H9 (cell line): ENCODE results near the gene CNOT4. TPM values are rescaled to one million over a fixed set of nuclear protein-coding genes. Genes with fewer than 3 reads are reported as not detected.

Source experiments
- DNase-seq: peaks from one replicate; pipeline ENCODE4 v3.0.0-alpha.2; 2017
- H2AFZ ChIP-seq: one replicate; pipeline ENCODE4 v1.6.1; 2013; ENCODE audit warnings: mild to moderate bottlenecking, low read length, control low read depth, moderate library complexity
- H2AK5ac ChIP-seq: 2 replicates; pipeline ENCODE4 v1.6.1; 2013; ENCODE audit warnings: low read length, control low read depth, mixed read lengths; ENCODE audit not compliant: insufficient read length
- H2BK120ac ChIP-seq: one replicate; pipeline ENCODE4 v1.6.1; 2013; ENCODE audit warnings: low read depth, mild to moderate bottlenecking, low read length, control low read depth, inconsistent platforms; ENCODE audit not compliant: poor library complexity, severe bottlenecking
- H2BK12ac ChIP-seq: 2 replicates; pipeline ENCODE4 v1.6.1; 2013; ENCODE audit warnings: low read length, control low read depth, mixed read lengths, low read depth; ENCODE audit not compliant: insufficient read length
- H2BK15ac ChIP-seq: 2 replicates; pipeline ENCODE4 v1.6.1; 2013; ENCODE audit warnings: low read depth, low read length, control low read depth
- H2BK20ac ChIP-seq: one replicate; pipeline ENCODE4 v1.6.1; 2013; ENCODE audit warnings: low read depth, mild to moderate bottlenecking, low read length, control low read depth, inconsistent platforms; ENCODE audit not compliant: poor library complexity, severe bottlenecking
- H2BK5ac ChIP-seq: 2 replicates; pipeline ENCODE4 v1.6.1; 2013; ENCODE audit warnings: low read length, control low read depth, mixed read lengths; ENCODE audit not compliant: insufficient read length
- H3K14ac ChIP-seq: 2 replicates; pipeline ENCODE4 v1.6.1; 2013; ENCODE audit warnings: low read length, control low read depth; ENCODE audit not compliant: insufficient read depth
- H3K18ac ChIP-seq: 2 replicates; pipeline ENCODE4 v1.6.1; 2013; ENCODE audit warnings: low read depth, mild to moderate bottlenecking, mixed read lengths, low read length, control low read depth; ENCODE audit not compliant: insufficient read length
- H3K23ac ChIP-seq: 2 replicates; pipeline ENCODE4 v1.6.1; 2013; ENCODE audit warnings: low read length, control low read depth, mixed read lengths, low read depth; ENCODE audit not compliant: insufficient read length
- H3K23me2 ChIP-seq: 2 replicates; pipeline ENCODE4 v1.6.1; 2013; ENCODE audit warnings: low read depth, mild to moderate bottlenecking, mixed read lengths, low read length, control low read depth; ENCODE audit not compliant: insufficient read length, poor library complexity, severe bottlenecking
- H3K27ac ChIP-seq: 2 replicates; pipeline ENCODE4 v1.5.1; 2013; ENCODE audit warnings: low read length, control low read depth, mixed read lengths, low read depth; ENCODE audit not compliant: insufficient read length
- H3K27me3 ChIP-seq: 2 replicates; pipeline ENCODE4 v1.6.1; 2013; ENCODE audit warnings: low read length, control low read depth, inconsistent platforms; ENCODE audit not compliant: insufficient read depth
- H3K4ac ChIP-seq: 2 replicates; pipeline ENCODE4 v1.6.1; 2013; ENCODE audit warnings: low read depth, mild to moderate bottlenecking, control low read depth, inconsistent platforms, low read length, moderate library complexity
- H3K4me1 ChIP-seq: 2 replicates; pipeline ENCODE4 v1.6.1; 2013; ENCODE audit warnings: low read length, control low read depth, inconsistent platforms; ENCODE audit not compliant: insufficient read depth
- H3K4me2 ChIP-seq: 2 replicates; pipeline ENCODE4 v1.6.1; 2013; ENCODE audit warnings: low read length, control low read depth, mixed read lengths; ENCODE audit not compliant: insufficient read length, insufficient read depth
- H3K56ac ChIP-seq: 2 replicates; pipeline ENCODE4 v1.6.1; 2013; ENCODE audit warnings: low read depth, mild to moderate bottlenecking, mixed read lengths, low read length, control low read depth; ENCODE audit not compliant: insufficient read length
- H3K79me1 ChIP-seq: 2 replicates; pipeline ENCODE4 v1.6.1; 2013; ENCODE audit warnings: low read depth, mild to moderate bottlenecking, moderate library complexity, low read length, control low read depth, inconsistent platforms; ENCODE audit not compliant: insufficient read depth, poor library complexity, severe bottlenecking
- H3K79me2 ChIP-seq: 2 replicates; pipeline ENCODE4 v1.6.1; 2013; ENCODE audit warnings: low read length, control low read depth, inconsistent platforms; ENCODE audit not compliant: insufficient read depth
- H3K9ac ChIP-seq: 2 replicates; pipeline ENCODE4 v1.6.1; 2013; ENCODE audit warnings: low read length, control low read depth, mixed read lengths; ENCODE audit not compliant: insufficient read length; ENCODE audit errors: extremely low read depth
- H3K9me3 ChIP-seq: one replicate; pipeline ENCODE4 v1.6.1; 2013; ENCODE audit warnings: low read depth, low read length, inconsistent platforms; ENCODE audit not compliant: control insufficient read depth
- H3T11ph ChIP-seq: one replicate; pipeline ENCODE4 v1.6.1; 2013; ENCODE audit warnings: mild to moderate bottlenecking, low read length, control low read depth, inconsistent platforms
- H4K20me1 ChIP-seq: one replicate; pipeline ENCODE4 v1.6.1; 2013; ENCODE audit not compliant: control insufficient read depth, insufficient read length, insufficient read depth
- H4K5ac ChIP-seq: 2 replicates; pipeline ENCODE4 v1.6.1; 2013; ENCODE audit warnings: low read depth, mild to moderate bottlenecking, mixed read lengths, low read length, control low read depth; ENCODE audit not compliant: insufficient read length
- H4K8ac ChIP-seq: replicated peaks from 2 replicates; pipeline ENCODE4 v1.6.1; 2013; ENCODE audit warnings: low read length, control low read depth, mixed read lengths, low read depth; ENCODE audit not compliant: insufficient read length
- H4K91ac ChIP-seq: 2 replicates; pipeline ENCODE4 v1.6.1; 2013; ENCODE audit warnings: low read depth, mild to moderate bottlenecking, moderate library complexity, mixed read lengths, low read length, control low read depth; ENCODE audit not compliant: insufficient read length
- H3K27ac Mint-ChIP-seq, 3 experiments: 2 replicates in 2 of 3; 3 replicates in 1 of 3; pipeline ENCODE4 v1.8.0; 2020 to 2021; ENCODE audit warnings: mixed read lengths in 3 of 3, mild to moderate bottlenecking in 1 of 3, moderate library complexity in 1 of 3
- H3K27me3 Mint-ChIP-seq: 2 replicates; pipeline ENCODE4 v1.8.0; 2021; ENCODE audit warnings: low read depth, mild to moderate bottlenecking, moderate library complexity, mixed read lengths
- H3K36me3 Mint-ChIP-seq, 3 experiments: 2 replicates in 2 of 3; 3 replicates in 1 of 3; pipeline ENCODE4 v1.8.0; 2020 to 2021; ENCODE audit warnings: low read depth in 3 of 3, mixed read lengths in 3 of 3; ENCODE audit not compliant: insufficient read depth in 1 of 3
- H3K4me1 Mint-ChIP-seq, 2 experiments: 2 replicates each; pipeline ENCODE4 v1.8.0; 2020; ENCODE audit warnings: mixed read lengths in 2 of 2
- H3K4me3 Mint-ChIP-seq, 2 experiments: 2 replicates in 1 of 2; 3 replicates in 1 of 2; pipeline ENCODE4 v1.8.0; 2020 to 2021; ENCODE audit warnings: mild to moderate bottlenecking in 2 of 2, mixed read lengths in 2 of 2, moderate library complexity in 1 of 2
- H3K9me3 Mint-ChIP-seq, 2 experiments: 2 replicates in 1 of 2; 3 replicates in 1 of 2; pipeline ENCODE4 v1.8.0; 2020; ENCODE audit warnings: mild to moderate bottlenecking in 2 of 2, mixed read lengths in 2 of 2, moderate library complexity in 1 of 2
- CTCF ChIP-seq: fragments of 200-600 bp; sonication (generic); conservative IDR thresholded peaks from 3 replicates; pipeline ENCODE4 v1.8.0; 2021; ENCODE audit warnings: antibody characterized with exemption, mild to moderate bottlenecking
- WGBS: extraction: QIAGEN DNeasy Blood & Tissue Kit; methylation state at CpG from one replicate; pipeline ENCODE4 v1.1.7; 2013; ENCODE audit warnings: missing lambda C conversion rate, low lambda C conversion rate, mixed read lengths; ENCODE audit not compliant: insufficient read length; ENCODE audit errors: extremely low coverage; 5-methylcytosine and 5-hydroxymethylcytosine counted together
- total RNA-seq: library from RNA; stranded (reverse); gene quantifications from 2 replicates; pipeline ENCODE4 v1.2.1, GENCODE V29; 2021

CNOT4 gene
- total RNA-seq, 1 experiment from 2014 or later = 27.4 TPM

GRCh38 chr7:135527025-135527424 is 17.1 kb upstream of the CNOT4 start:
- Histone ChIP-seq H2BK120ac (no peak overlapping the region), H4K20me1 (no peaks in the 10 kb centered on the region), H3K27me3 (no peaks in the 10 kb centered on the region), H3K56ac (no peak overlapping the region), H2BK20ac (no peak overlapping the region), H3T11ph (no peak overlapping the region), H3K23ac (no peak overlapping the region), H3K79me2 (no peaks in the 10 kb centered on the region), H2BK15ac (no peak overlapping the region), H4K91ac (no peak overlapping the region), H4K5ac (no peak overlapping the region), H3K9ac (no peak overlapping the region), H2AFZ (no peak overlapping the region), H3K79me1 (no peaks in the 10 kb centered on the region), H3K27ac (no peak overlapping the region), H4K8ac (no peak overlapping the region), H2AK5ac (no peak overlapping the region), H3K14ac (no peak overlapping the region), H3K4me1 (no peaks in the 10 kb centered on the region), H3K23me2 (no peaks in the 10 kb centered on the region), H2BK5ac (no peak overlapping the region), H2BK12ac (no peak overlapping the region), H3K4me2 (no peak overlapping the region), H3K18ac (no peak overlapping the region), H3K4ac (no peak overlapping the region), H3K9me3 (no peaks in the 10 kb centered on the region)
- H3K27me3 Mint-ChIP-seq = no peaks in the 10 kb centered on the region; the same call in 1 of the 2 replicates
- H3K9me3 Mint-ChIP-seq = no peaks in the 10 kb centered on the region; a peak in 3 of 5 replicates
- no peak overlapping the region for H3K27ac Mint-ChIP-seq
- H3K36me3 Mint-ChIP-seq = no peaks in the 10 kb centered on the region
- H3K4me3 Mint-ChIP-seq = no peak overlapping the region
- no CpG with 5 or more reads among the region's 3 CpGs for whole genome bisulfite sequencing
- DNase-seq = no peak
- no peaks in the 10 kb centered on the region for H3K4me1 Mint-ChIP-seq
- TF ChIP-seq CTCF = no peak
